Ammon's horn (tissue), 1 donor: ENCODE measurements around the gene FAM163A.
"Not testable (repeated sequence)": the region's sequence is repeated elsewhere in the genome, so short reads cannot be mapped to it uniquely, and the experiment has no call there.

ENCODE experiments used
- DNase-seq: peaks from one replicate; pipeline ENCODE4 v3.0.0-alpha.2; 2016; ENCODE audit warnings: low spot score

FAM163A gene

DNA sequence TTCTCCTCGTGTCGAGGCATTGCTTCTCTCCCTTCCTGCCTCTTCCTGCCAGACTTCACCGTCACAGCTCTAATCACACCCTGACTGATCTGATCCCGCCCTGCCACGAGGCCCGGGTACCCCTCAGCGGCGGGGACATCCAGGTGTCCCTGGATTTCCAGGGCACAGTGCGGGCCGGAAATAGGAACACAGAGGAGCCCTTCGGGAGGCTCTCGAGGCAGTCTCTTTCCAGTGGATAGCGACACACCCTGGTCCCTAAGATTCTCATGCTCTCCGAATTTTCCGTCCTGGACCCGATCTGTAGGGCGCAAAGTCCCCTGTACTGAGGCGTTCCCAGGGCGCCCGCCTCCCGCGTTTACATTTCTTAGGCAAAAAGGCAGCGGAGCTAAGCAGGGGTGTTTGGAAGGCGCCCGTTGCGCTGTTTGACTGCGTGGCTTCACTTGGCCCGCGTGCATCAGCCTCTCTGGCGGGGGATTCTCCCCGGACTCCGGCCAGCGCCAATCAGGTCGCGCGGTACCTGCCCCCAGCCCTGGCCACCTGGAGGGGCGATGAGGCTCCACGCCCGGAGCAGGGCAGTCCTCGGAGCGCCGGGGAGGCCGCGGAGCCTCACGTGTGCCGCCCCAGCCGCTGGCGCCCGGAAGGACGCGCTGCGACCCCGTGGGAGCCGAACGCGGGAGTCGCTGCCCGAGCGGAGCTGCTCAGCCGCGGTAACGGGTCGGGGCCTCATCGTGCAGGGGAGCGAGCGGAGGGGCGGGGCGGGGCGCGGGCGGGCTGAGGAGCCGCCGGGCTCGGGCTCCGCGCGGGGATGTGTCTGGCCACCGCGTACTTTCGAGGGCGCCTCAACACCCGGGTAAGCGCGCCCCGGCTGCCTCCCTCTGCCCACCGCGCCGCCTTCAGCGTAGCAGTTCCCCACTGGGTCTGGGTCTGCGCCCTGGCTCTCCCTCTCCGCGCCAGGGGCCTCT lies at the start of gene FAM163A:
Gene FAM163A (plus strand): TSS at position 575 of the 962 bp plus-strand sequence. CDS start 69,807 bp downstream, outside the sequence.
- no peak for DNase-seq

GRCh38 chr1:179694530-179694929 lies 48.6 kb upstream of the FAM163A start:
- DNase-seq, result not testable (repeated sequence)

DNA sequence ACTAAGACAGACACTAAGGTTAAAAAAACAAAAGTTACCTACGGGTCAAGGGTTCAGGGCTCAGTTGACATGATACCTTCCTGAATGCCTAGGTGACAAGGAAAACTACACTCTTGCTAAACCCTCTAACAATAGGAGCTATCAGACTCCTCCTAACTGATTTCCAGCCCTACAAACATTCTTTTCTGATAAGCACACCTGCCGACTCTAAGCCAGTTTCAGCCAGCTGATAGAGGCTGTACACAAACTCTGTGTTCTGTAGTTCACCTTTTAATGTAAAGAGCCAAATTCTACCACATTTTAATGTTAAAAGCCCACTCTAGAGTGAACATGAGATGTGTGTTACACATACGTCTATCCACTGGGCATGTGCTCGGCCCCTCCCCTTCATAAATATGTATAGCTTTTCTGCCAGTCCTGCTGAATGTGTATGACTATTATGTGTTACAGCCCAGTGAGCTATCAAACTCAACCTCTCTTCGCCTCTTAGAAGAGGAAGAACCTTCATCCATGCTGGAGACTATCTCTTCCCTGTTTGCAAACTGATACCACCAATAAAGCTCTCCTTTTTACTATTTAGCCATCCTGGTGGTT lies 40.0 kb upstream of the FAM163A start:
- DNase-seq, result no peak

DNA sequence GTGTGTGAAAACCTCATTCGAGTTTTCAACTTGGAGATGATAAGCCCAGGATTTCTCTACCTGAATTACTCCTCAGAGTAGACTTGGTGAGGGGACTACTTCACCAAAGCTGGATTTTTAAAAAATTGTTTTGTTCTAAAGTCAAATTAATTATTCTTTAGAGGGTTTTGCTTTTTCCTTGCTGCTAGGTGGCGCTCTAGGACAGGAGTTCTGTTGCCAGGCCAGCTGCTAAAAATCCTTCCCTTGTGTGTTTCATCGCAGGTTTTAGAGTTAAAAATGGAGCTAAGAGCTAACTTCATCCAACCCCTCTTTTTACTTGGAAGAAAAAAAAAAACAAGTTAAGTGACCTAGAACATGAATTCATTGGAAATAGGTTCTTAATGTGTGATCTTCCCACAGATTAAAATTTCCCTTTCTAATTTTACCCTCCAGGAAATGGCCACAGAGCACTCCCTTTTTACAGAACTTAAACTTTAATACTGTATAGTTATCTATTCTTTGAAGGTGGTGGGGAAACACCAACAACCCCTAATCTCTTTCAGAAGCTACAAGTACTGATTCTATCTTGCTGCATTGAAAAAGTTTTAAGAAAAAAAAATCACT lies 36.7 kb upstream of the FAM163A start:
- DNase-seq, result peak; percentile 79

- DNase-seq, result no peak
These were observed 35.7 kb upstream of the FAM163A start for GRCh38 chr1:179707406-179707805.

- DNase-seq, result no peak
These were observed 34.5 kb upstream of the FAM163A start for GRCh38 chr1:179708434-179709195.

DNA sequence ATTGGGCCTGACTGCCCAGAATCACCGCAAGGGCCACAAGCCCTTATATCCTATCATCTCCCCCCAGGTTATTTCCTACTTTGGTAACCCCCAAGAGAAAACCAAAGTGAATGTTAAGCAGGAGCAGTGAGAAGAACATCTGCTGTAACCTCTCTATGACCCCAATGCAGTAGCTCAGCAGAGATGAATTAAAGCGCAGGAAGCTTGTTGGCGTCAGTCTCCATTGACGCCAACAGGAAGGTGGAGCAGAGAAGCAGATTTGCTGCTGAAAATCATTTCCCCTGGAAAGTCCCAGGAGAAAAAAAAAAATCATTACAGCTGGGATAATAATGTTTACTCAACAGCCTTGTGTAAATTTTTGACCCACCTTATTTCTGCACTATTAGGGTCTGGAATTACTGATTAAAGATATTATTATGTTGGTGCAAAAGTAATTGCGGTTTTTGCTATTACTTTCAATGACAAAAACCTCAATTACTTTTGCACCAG lies 33.2 kb upstream of the FAM163A start:
- DNase-seq, result no peak

GRCh38 chr1:179714159-179714558 lies 28.9 kb upstream of the FAM163A start:
- no peak for DNase-seq

DNA sequence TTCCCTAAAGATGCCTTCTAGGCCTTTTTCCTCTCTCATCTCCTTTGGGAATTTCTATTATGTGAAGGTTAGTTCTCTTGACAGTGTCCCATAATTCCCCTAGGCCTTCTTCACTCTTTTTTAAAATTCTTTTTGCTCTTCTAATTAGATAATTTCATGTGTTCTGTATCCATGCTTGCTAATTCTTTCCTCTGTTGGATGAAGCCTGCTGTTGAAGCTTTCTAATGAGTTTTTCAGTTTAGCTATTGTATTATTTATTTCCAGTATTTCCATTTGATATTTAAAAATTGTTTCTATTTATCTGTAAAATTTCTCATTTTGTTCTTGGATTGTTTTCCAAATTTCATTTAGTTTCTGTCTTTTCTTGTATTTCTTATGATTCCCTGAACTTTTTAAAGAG lies 28.5 kb upstream of the FAM163A start:
- no peak for DNase-seq

- no peak for DNase-seq
These were observed 23.8 kb upstream of the FAM163A start for GRCh38 chr1:179719272-179719671.

DNA sequence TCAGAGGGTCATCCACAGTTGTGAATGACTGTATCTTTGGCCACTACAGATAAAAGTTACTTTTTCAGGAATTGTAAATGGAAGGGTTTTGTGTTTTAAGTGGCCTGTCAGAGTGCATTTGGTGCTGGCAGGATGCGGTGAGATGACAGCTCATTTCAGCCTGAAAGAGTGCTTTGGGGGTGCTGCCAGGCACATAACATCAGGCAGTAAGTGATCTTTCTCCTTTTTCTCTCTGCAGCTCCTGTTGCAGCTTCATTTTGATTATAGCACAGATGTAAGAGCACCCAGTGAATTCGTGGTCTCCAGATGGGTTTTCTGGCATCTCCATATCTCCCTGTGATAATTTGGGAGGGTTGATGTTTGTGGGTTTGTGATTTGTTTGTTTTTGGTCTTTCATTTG lies 14.8 kb upstream of the FAM163A start:
- no peak for DNase-seq

GRCh38 chr1:179729881-179730280 lies 13.2 kb upstream of the FAM163A start:
- no peak for DNase-seq

- no peak for DNase-seq
These were observed 11.4 kb upstream of the FAM163A start for GRCh38 chr1:179731643-179732042.

DNA sequence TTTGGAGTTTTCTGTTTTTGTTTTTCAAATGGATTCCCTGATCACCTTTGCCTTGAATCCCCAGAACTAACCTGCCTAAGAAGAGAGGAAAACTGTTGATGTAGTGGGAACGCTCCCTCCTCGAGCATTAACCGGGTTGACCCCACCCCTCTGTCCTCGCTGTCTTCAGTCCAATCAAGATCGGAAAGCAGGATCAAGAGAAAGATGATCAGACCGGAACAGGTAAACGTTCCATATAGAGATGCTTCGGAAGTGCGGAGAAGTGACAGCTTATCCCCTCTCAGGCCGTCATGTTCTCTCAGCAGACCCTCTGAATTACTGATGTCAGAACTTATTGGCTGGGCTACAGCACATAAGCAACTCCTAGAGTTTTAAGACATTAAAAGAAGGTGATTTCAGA lies 800 bp upstream of the FAM163A start:
- DNase-seq, result no peak

GRCh38 chr1:179743679-179744400 lies 749 bp downstream of the FAM163A start:
- no peak for DNase-seq

DNA sequence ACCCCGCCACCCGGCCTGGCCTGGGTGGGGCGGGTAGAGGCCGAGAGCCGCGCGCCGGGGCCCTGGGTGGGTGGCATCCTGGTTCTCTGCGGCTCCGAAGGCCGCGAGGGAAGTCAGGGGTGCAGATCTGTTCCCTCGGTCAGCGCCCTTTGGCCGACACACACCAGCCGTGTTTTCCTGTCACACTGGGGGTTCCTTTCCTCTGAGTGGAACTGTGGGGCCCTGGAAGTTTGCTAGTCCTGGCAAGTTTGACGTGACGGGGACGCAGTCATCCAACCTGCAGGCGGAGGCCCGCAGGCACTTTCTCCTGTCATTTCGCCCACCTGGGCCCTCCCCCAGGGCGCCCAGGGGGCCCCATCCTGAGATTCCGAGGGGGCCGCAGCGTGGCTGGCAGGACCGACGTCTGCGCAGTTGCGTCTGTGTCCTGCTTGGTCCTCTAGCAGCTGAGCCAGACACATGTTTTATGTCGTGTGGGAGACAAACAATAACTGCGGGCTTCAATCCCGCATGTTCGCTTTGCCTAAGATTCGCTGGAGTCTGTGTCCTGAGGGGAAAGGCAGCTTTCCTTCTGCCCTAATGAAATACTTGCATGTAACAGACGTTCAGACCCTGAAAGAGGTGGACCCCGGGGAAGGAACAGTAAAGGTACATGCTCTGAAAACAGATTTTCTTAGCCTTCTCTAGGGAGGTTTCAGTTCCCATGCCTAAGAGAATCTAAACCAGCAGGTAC lies 1.5 kb downstream of the FAM163A start:
- DNase-seq, result no peak

DNA sequence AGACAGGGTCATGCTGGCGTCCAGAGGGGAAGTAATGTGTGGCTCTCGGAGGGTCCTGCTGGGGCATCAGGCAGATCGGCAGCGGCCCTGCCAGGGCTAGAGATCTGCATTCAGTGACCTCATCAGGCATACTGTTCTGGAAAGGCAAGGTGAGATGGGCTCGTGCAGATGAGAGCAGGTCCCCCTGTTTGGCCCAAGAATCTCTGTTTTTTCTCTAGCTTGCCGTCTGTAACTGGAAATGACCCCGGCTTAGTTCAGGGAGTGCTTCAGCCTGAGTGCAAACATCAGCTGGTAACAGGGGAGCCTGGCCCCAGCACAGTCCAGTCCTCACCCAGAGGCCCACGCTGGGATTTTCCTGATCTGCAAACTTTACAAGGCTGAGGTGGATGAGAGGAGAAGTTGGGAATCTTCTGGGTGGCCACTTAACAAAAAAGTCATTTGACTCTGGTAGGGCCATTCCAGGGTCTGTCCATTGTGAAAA lies 2.1 kb downstream of the FAM163A start:
- DNase-seq, result no peak

GRCh38 chr1:179745743-179746142 lies 2.7 kb downstream of the FAM163A start:
- no peak for DNase-seq

GRCh38 chr1:179747611-179748010 lies 4.5 kb downstream of the FAM163A start:
- no peak for DNase-seq

DNA sequence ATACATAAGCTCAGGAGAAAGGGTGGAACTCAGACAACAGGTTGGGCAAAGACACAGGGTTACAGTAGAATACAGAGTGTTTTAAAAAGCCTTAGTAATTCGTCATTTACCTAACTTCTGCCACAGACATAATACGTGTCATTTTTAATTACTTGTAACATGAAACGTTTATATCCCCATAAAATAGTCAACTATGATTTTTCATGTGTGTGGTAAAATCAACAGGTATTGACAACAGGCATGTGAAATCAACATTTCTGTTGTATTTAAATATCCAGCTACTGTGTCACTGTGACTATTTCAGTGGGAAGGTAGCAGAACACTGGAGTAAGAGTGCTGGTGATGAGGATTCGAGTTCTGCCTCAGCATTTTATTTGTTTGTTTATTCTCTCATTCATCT lies 5.7 kb downstream of the FAM163A start:
- DNase-seq, result no peak
